ENCODE data around the gene GFRA1.

DNA sequence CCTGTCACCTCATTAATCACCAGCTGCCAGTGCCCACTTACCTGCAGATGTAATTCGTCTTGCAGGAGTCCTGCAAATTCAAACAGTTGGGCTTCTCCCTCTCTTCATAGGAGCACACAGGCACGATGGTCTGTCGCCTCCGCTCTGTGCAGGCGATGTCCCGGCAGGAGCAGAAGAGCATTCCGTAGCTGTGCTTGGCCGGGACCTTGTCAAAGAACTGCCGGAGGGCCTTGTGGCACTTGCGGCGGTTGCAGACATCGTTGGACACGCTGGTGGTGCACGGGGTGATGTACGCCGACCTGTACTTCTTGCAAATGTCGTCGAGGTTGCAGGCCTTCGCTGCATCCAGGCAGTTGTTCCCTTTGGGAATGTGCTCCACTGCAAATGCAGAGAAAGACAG is 147.8 kb downstream of the GFRA1 start:
- TF ChIP-seq, protein P1, sequence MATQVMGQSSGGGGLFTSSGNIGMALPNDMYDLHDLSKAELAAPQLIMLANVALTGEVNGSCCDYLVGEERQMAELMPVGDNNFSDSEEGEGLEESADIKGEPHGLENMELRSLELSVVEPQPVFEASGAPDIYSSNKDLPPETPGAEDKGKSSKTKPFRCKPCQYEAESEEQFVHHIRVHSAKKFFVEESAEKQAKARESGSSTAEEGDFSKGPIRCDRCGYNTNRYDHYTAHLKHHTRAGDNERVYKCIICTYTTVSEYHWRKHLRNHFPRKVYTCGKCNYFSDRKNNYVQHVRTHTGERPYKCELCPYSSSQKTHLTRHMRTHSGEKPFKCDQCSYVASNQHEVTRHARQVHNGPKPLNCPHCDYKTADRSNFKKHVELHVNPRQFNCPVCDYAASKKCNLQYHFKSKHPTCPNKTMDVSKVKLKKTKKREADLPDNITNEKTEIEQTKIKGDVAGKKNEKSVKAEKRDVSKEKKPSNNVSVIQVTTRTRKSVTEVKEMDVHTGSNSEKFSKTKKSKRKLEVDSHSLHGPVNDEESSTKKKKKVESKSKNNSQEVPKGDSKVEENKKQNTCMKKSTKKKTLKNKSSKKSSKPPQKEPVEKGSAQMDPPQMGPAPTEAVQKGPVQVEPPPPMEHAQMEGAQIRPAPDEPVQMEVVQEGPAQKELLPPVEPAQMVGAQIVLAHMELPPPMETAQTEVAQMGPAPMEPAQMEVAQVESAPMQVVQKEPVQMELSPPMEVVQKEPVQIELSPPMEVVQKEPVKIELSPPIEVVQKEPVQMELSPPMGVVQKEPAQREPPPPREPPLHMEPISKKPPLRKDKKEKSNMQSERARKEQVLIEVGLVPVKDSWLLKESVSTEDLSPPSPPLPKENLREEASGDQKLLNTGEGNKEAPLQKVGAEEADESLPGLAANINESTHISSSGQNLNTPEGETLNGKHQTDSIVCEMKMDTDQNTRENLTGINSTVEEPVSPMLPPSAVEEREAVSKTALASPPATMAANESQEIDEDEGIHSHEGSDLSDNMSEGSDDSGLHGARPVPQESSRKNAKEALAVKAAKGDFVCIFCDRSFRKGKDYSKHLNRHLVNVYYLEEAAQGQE (tag by site-specific recombination; IDR thresholded peaks at IDR 0.05), result no peak
- TF ChIP-seq, protein P2, sequence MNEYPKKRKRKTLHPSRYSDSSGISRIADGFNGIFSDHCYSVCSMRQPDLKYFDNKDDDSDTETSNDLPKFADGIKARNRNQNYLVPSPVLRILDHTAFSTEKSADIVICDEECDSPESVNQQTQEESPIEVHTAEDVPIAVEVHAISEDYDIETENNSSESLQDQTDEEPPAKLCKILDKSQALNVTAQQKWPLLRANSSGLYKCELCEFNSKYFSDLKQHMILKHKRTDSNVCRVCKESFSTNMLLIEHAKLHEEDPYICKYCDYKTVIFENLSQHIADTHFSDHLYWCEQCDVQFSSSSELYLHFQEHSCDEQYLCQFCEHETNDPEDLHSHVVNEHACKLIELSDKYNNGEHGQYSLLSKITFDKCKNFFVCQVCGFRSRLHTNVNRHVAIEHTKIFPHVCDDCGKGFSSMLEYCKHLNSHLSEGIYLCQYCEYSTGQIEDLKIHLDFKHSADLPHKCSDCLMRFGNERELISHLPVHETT (tag by site-specific recombination; IDR thresholded peaks at IDR 0.05), result no peak
- TF ChIP-seq, protein P3, sequence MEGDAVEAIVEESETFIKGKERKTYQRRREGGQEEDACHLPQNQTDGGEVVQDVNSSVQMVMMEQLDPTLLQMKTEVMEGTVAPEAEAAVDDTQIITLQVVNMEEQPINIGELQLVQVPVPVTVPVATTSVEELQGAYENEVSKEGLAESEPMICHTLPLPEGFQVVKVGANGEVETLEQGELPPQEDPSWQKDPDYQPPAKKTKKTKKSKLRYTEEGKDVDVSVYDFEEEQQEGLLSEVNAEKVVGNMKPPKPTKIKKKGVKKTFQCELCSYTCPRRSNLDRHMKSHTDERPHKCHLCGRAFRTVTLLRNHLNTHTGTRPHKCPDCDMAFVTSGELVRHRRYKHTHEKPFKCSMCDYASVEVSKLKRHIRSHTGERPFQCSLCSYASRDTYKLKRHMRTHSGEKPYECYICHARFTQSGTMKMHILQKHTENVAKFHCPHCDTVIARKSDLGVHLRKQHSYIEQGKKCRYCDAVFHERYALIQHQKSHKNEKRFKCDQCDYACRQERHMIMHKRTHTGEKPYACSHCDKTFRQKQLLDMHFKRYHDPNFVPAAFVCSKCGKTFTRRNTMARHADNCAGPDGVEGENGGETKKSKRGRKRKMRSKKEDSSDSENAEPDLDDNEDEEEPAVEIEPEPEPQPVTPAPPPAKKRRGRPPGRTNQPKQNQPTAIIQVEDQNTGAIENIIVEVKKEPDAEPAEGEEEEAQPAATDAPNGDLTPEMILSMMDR (tag by site-specific recombination; IDR thresholded peaks at IDR 0.05), result no peak
- TF ChIP-seq GLIS1 (tag by site-specific recombination; IDR thresholded peaks at IDR 0.05), result no peak
- TF ChIP-seq ZNF175 (tag by site-specific recombination; IDR thresholded peaks at IDR 0.05), result no peak
- TF ChIP-seq, protein P4, sequence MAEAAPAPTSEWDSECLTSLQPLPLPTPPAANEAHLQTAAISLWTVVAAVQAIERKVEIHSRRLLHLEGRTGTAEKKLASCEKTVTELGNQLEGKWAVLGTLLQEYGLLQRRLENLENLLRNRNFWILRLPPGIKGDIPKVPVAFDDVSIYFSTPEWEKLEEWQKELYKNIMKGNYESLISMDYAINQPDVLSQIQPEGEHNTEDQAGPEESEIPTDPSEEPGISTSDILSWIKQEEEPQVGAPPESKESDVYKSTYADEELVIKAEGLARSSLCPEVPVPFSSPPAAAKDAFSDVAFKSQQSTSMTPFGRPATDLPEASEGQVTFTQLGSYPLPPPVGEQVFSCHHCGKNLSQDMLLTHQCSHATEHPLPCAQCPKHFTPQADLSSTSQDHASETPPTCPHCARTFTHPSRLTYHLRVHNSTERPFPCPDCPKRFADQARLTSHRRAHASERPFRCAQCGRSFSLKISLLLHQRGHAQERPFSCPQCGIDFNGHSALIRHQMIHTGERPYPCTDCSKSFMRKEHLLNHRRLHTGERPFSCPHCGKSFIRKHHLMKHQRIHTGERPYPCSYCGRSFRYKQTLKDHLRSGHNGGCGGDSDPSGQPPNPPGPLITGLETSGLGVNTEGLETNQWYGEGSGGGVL (tag by site-specific recombination; IDR thresholded peaks at IDR 0.05), result no peak
- no peak for TF ChIP-seq ZNF138 (tag by site-specific recombination; IDR thresholded peaks at IDR 0.05; ENCODE audit: borderline replicate concordance)
- TF ChIP-seq, protein P5, sequence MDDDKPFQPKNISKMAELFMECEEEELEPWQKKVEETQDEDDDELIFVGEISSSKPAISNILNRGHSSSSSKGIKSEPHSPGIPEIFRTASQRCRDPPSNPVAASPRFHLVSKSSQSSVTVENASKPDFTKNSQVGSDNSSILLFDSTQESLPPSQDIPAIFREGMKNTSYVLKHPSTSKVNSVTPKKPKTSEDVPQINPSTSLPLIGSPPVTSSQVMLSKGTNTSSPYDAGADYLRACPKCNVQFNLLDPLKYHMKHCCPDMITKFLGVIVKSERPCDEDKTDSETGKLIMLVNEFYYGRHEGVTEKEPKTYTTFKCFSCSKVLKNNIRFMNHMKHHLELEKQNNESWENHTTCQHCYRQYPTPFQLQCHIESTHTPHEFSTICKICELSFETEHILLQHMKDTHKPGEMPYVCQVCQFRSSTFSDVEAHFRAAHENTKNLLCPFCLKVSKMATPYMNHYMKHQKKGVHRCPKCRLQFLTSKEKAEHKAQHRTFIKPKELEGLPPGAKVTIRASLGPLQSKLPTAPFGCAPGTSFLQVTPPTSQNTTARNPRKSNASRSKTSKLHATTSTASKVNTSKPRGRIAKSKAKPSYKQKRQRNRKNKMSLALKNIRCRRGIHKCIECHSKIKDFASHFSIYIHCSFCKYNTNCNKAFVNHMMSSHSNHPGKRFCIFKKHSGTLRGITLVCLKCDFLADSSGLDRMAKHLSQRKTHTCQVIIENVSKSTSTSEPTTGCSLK (tag by site-specific recombination; IDR thresholded peaks at IDR 0.05), result no peak

Data from HEK293 (cell line).